Measurements from ENCODE around the gene SLC46A3. TPM values are rescaled to one million over a fixed set of nuclear protein-coding genes. Genes with fewer than 3 reads are reported as not detected.
A peak's percentile ranks its signal among the peaks of the same experiment; 100 is the strongest.

Gene SLC46A3
- total RNA-seq, 4 donors from 2014 or later, result 6.4 to 65.8 (median 46.5) TPM

- intact Hi-C loops (cut with DNase I; ENCODE audit: low total_unique reads), result no loop called here
- Histone ChIP-seq H3K4me1 (peaks cover 0 to 46% (median 22%) of the 10 kb centered on the region in 4 donors), H3K4me3 (no peak overlapping the region), H3K9me3 (no peaks in the 10 kb centered on the region), H3K27ac (no peak overlapping the region), H3K27me3 (no peaks in the 10 kb centered on the region), H3K36me3 (no peaks in the 10 kb centered on the region)
- no peak for TF ChIP-seq EP300 (IDR thresholded peaks at IDR 0.05; ENCODE audit: low read depth)
- no peak for TF ChIP-seq CTCF (IDR thresholded peaks at IDR 0.05)
- TF ChIP-seq POLR2AphosphoS5 (IDR thresholded peaks at IDR 0.05), result no peak
- TF ChIP-seq POLR2A (IDR thresholded peaks at IDR 0.05), result no peak
- in situ Hi-C loops (cut with MboI; ENCODE audit: low pct_ligation_motif_present in 1 of 4, low pct_unique_long_range_greater_than_20kb in 1 of 4, low sequenced_read_pairs in 3 of 4), result no loop called here
- DNase-seq, result no peak
- 68 to 83% methylated on average over 1 of the region's 1 CpG for WGBS, 2 donors (ENCODE audit: low coverage in 1 of 2)
Measured at GRCh38 chr13:28714651-28715050, 4.1 kb downstream of the SLC46A3 start.

GRCh38 chr13:28710161-28710560, 8.6 kb downstream of the SLC46A3 start:
- TF ChIP-seq POLR2AphosphoS5 (IDR thresholded peaks at IDR 0.05) (peak in 2 of 3 donors; percentile 59 to 75), EP300 (IDR thresholded peaks at IDR 0.05; ENCODE audit: low read depth) (no peak), CTCF (IDR thresholded peaks at IDR 0.05) (no peak), POLR2A (IDR thresholded peaks at IDR 0.05) (peak; percentile 44)
- Histone ChIP-seq H3K27ac (peak overlapping the region; percentile 60 to 75 (median 69)), H3K36me3 (no peaks in the 10 kb centered on the region), H3K4me1 (peaks cover 0 to 34% (median 4%) of the 10 kb centered on the region in 4 donors), H3K4me3 (no peak overlapping the region), H3K9me3 (no peaks in the 10 kb centered on the region), H3K27me3 (no peaks in the 10 kb centered on the region)
- intact Hi-C loops (cut with DNase I; ENCODE audit: low total_unique reads) (no loop called here), in situ Hi-C loops (cut with MboI; ENCODE audit: low pct_ligation_motif_present in 1 of 4, low pct_unique_long_range_greater_than_20kb in 1 of 4, low sequenced_read_pairs in 3 of 4) (no loop called here)
- peak; percentile 80 for DNase-seq
- 42 to 73% methylated on average over 3 to 4 of the region's 4 CpGs for WGBS, 2 donors (ENCODE audit: low coverage in 1 of 2)

- in situ Hi-C loops (cut with MboI; ENCODE audit: low pct_ligation_motif_present in 1 of 4, low pct_unique_long_range_greater_than_20kb in 1 of 4, low sequenced_read_pairs in 3 of 4), result no loop called here
- TF ChIP-seq EP300 (IDR thresholded peaks at IDR 0.05; ENCODE audit: low read depth) (no peak), POLR2AphosphoS5 (IDR thresholded peaks at IDR 0.05) (no peak), POLR2A (IDR thresholded peaks at IDR 0.05) (no peak), CTCF (IDR thresholded peaks at IDR 0.05) (no peak)
- Histone ChIP-seq H3K4me3 (no peak overlapping the region), H3K4me1 (peaks cover 0 to 34% (median 4%) of the 10 kb centered on the region in 4 donors), H3K27ac (peak overlapping the region; percentile 2 to 75 (median 18)), H3K27me3 (no peaks in the 10 kb centered on the region), H3K9me3 (no peaks in the 10 kb centered on the region), H3K36me3 (peaks cover 0 to 13% (median 0%) of the 10 kb centered on the region in 4 donors)
- DNase-seq, result no peak
- WGBS, 2 donors (ENCODE audit: low coverage in 1 of 2), result 56 to 65% methylated on average over 4 to 5 of the region's 5 CpGs
- intact Hi-C loops (cut with DNase I; ENCODE audit: low total_unique reads), result no loop called here
Measured at GRCh38 chr13:28707629-28708427, 10.9 kb downstream of the SLC46A3 start.

- Histone ChIP-seq H3K36me3 (peaks cover 0 to 31% (median 5%) of the 10 kb centered on the region in 4 donors), H3K4me3 (no peak overlapping the region), H3K4me1 (peaks cover 0 to 28% (median 2%) of the 10 kb centered on the region in 4 donors), H3K27ac (no peak overlapping the region), H3K27me3 (no peaks in the 10 kb centered on the region), H3K9me3 (no peaks in the 10 kb centered on the region)
- no peak for TF ChIP-seq POLR2AphosphoS5 (IDR thresholded peaks at IDR 0.05)
- no peak for TF ChIP-seq POLR2A (IDR thresholded peaks at IDR 0.05)
- TF ChIP-seq CTCF (IDR thresholded peaks at IDR 0.05), result no peak
- 73 to 76% methylated on average over 5 of the region's 5 CpGs for WGBS, 2 donors (ENCODE audit: low coverage in 1 of 2)
- in situ Hi-C loops (cut with MboI; ENCODE audit: low pct_ligation_motif_present in 1 of 4, low pct_unique_long_range_greater_than_20kb in 1 of 4, low sequenced_read_pairs in 3 of 4) (no loop called here), intact Hi-C loops (cut with DNase I; ENCODE audit: low total_unique reads) (no loop called here)
- DNase-seq, result no peak
Measured at GRCh38 chr13:28705461-28706083, 13.2 kb downstream of the SLC46A3 start.

Measured in transverse colon (tissue), 4 donors.